ENCODE data around the gene TIMP2.
"Not testable (repeated sequence)": the region's sequence is repeated elsewhere in the genome, so short reads cannot be mapped to it uniquely, and the experiment has no call there.

TIMP2 gene, protein sequence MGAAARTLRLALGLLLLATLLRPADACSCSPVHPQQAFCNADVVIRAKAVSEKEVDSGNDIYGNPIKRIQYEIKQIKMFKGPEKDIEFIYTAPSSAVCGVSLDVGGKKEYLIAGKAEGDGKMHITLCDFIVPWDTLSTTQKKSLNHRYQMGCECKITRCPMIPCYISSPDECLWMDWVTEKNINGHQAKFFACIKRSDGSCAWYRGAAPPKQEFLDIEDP

DNA sequence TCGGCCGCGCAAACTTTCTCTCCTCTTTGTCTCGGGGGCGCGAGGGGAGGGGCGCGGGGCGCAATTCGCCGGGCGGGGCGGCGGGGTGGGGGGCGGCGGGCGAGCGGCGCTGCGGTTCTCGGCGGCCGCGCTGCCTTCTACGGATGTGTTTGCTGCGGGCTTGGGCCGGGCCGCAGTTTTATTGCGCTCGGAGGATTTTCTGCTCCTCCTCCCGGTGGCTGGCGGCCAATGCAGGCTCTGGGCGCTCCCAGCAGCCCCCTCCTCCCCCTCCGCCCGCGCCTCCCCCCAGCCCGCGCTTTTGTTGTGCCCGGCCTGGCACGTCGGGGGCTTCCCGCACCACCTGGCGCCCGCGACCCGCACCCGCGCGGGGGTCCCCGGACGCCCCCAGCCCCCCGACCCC is at the start of gene TIMP2:
Gene TIMP2, minus strand, starts transcription at position 154 of the 400 bp plus-strand sequence. CDS start 299 bp downstream, outside the sequence.
- DNase-seq (ENCODE audit: low read depth in 3 of 3): peak in 2 of 3 experiments; percentile 42 to 46

DNA sequence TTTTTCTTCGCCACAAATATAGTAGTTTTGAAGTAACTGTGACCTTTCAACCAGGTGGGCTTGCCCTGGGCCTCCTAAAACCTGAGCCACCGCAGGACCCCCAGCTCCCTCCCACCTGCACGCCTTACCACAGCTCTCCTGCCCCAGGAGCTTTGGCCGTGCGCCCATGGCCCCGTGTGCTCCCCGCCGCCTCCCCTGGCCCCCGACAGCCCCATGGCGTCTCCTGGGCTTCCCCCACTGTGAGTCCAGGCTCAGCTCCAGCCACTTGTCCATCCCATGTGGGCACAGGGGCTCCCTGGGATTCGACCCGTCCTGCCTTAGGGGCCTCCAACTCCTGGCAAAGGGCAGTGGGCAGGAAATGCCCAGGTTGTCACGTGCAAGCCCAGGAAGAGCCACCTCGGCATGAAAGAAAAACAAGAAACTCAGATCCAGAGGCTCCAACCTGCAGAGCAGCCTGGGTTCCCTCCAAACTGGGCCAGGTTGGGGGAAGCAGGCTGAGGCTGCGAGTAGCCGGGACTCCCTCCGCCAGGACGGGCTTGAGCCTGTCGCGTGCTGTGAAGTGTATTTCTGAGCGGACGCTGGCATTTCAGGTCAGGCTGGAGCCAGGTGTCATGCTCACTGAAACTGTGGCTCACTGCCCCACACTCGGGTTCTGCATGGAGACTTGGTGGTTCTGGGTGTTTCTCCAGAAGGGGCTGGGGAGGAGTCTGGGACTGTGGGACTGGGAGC is 48.8 kb upstream of the TIMP2 start:
- DNase-seq (ENCODE audit: low read depth in 3 of 3): no peak

DNA sequence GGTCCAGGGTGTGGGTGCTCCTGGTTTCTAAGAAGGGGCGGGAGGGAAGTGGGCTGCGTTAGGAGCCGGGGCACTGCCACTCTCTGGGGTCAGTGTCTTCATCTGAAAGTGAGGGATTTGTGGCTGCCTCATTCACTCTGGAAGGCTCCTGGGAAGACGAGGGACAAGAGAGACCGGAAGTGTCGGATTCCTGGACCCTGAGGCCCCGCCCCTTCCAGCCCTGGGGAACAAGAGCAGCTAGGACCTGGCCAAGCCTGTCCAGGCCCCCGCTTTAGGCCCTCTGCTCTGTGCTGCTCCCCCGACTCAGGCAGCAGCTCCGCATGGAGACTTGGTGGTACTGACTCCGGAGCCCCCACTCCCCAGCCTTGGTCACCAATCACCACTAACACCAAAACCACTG is 48.0 kb upstream of the TIMP2 start:
- no peak for DNase-seq (ENCODE audit: low read depth in 3 of 3)

DNA sequence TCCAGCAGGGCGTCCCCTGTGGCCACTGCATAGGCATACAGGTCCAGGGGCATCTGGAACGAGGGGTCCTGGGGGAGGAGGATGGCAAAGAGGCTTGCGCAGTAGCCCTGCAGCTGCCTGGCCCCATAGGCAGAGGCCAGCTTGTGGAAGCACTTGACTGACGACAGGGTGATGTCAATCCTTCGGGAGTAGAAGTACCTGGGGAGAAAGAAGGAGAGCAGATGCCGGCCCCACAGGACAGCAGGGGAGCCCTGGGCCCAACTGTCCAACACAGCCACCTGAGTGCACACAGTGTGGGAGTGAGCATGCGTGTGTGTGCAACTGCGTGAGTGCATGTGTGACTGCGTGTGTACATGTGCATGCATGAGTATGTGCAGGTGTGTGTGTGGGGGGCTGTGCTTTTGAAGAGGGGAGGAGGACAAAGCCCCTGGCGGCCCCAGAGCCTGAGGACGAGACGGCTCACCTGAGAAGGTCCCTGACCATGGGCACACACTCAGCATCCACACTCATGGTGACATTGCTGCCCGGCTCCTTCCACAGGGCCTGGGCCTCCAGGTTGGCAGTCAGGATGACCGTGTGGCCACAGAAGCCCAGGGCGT is 47.4 kb upstream of the TIMP2 start:
- DNase-seq (ENCODE audit: low read depth in 3 of 3): no peak

DNA sequence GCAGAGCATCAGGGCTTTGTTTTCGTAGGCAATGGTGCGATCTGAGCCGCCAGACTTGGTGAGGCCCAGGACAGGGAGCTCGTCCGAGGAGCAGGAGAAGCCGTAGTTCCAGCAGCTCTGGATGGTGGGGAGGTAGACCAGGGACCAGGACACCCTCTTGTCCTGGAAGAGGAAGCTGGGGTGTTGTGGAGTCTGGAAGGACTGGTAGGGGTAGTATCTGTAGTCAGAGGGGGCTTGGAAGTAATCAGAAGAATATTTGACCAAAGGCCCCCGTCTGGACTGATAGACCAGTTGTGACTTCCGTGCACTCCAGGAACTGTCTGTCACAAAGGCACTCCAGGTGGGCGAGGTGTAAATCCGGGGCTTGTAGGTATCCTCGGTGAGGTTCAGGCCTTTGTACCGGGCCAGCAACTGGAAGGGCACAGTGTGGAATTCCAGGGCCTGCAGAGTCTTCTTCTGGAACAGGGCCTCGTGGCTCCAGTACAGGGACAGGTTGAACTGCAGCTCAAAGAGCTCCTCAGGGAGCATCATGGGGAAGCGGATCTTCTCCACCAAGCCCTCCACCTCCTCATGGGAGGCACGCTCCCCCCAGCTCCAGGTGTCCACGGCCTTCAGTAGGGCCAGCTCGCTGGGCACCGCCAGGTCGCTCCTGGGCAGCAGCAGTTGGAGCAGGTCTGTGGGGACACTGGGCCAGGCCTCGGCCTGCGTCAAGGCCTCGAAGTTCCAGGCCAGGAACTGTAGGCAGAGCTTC is 46.7 kb upstream of the TIMP2 start:
- DNase-seq (ENCODE audit: low read depth in 3 of 3): no peak

DNA sequence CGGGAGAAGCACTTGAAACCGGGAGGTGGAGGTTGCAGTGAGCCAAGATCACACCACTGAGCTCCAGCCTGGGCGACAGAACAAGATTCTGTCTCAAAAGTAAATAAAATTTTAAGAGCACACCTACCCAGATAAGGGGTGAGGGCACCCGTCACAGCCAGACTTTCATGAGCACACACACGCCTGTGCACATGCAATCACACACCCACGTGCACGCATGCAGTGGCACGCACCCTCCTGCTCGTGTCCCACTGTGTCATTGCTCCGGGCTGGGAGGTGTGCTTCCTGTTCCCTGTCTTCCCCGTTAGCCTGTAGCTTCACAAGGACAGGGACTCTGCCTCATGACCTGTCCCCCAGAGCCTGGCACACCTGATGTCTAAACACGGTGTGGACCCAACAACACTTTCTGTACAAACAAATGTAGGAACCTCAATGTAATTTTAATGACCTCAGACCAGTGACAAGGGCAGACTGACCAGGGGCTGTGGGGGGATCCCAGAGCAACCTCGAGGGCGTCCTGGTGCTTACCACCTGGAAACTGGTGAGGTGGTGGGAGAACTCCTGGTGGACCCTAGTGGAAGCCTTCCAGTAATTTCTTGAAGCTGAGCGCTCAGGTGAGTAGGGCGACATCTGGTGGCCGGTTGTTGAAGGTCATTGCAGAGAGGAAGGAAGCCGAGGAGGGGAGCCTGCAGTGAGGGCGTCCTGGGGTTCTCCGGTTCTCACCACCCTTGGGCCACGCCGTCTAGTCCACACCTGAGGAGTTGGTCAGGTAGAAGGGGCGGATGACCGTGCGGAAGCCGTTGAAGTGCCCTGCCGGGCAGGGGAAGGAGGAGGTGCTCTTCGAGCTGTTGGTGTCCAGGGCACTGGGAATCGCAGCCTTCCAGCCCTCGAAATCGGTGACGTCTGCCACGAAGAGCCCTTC is 45.9 kb upstream of the TIMP2 start:
- DNase-seq (ENCODE audit: low read depth in 3 of 3): peak; percentile 56 to 64 (median 60)

DNA sequence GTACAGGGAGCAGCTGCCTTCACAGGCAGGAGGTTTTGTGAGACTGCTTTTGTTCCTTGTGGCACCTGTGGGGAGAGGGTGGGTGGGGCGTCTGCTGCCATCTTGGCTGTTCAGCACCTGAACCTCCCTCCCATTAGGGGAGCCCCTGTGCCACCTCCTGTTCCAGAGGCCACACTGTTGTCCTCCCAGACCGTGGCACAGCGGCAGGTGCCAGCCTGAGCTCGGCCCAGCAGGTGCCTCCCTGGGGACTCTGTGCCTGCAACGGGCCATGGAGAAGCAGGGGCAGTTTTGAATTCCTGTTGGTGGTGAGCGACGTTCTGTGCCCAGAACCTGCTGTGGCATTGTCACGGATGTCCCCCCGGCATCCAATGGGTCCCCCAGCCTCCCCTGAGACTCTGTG is 44.7 kb upstream of the TIMP2 start:
- no peak for DNase-seq (ENCODE audit: low read depth in 3 of 3)

DNA sequence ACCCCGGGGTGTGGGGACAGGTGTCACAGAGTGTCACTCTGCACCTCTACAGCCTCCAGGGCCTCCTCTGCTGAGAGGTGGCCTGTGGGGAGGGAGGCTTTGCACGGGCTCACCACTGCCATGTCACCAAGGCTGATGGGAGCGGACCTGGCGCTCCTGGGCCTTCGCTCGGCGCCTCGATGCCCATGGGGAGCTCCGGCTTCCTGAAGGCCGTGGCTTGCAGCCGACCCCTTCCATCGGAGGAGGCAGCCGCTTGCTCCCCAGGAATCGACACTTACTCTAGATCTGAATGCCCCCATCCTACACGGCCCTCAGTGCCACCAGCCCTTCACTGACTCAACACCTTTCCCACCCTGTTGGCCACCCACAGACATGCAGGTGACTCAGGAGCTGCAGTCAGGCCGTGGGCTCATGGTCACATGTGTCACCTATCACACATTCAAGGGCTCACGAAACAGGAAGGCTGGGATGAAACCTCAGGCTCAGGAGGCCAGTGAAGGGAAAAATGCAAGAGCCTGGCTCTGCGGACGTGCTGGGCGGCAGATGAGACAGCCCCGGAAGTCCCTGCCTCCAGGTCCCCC is 42.7 kb upstream of the TIMP2 start:
- DNase-seq (ENCODE audit: low read depth in 3 of 3): no peak

DNA sequence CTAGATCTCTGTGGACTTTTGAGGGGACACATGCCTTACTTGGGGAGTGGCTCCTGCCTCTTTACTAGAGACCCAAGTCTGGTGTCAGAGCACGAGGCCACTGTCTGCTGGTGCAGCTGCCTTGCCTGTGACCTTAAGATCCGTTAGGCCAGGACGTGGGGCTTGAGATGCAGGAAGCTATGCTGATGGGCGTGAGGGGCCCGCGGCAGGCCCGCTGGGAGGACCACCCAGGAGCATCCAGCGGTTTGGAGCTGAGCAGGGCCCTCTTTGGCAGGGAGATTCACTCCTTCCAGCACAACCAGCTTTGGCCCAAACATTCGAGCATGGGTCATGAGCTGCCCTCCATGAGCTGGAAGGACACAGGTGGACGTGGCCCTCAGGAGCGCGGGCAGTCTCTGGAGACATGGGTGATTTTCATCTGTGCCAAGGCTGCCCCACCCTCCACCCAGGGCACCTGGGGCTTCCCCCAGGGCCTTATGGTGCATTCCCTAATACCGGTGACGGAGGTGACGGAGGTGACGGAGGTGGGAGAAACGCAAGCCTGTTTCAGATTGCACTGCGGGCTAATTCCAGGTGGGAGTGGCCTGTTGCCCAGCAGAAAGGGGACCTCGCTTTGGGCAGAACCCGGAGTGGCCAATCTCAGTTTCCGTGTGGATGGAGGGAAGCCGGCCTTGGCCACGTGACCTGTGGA is 41.9 kb upstream of the TIMP2 start:
- no peak for DNase-seq (ENCODE audit: low read depth in 3 of 3)

DNA sequence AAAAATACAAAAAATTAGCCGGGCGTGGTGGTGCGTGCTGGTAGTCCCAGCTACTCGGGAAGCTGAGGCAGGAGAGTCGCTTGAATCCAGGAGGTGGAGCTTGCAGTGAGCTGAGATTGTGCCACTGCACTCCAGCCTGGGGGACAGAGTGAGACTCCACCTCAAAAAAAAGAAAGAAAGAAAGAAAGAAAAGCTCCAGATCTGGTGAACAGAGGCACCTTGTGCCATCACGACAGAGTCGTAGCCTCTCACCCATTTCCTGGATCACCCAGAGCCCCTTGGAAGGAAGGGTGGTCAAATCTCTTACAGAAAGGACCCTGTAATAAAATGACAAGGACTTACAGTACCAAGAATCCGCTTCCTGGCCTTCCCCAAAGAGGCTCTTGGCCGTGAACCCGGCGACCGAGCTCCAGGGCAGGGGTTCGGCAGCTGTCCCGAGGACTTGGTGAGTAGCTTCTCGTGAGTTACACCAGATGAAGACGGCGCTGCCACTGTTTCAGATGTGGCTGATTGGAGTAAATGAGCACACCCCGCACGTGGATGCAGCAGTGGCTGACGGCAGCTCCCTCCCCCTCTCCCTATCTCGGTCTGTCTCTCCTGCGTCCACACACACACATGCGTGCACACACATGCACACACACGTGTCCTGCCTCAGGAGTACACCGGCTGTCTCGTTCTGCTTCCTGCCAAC is 41.1 kb upstream of the TIMP2 start:
- DNase-seq (ENCODE audit: low read depth in 3 of 3): no peak

DNA sequence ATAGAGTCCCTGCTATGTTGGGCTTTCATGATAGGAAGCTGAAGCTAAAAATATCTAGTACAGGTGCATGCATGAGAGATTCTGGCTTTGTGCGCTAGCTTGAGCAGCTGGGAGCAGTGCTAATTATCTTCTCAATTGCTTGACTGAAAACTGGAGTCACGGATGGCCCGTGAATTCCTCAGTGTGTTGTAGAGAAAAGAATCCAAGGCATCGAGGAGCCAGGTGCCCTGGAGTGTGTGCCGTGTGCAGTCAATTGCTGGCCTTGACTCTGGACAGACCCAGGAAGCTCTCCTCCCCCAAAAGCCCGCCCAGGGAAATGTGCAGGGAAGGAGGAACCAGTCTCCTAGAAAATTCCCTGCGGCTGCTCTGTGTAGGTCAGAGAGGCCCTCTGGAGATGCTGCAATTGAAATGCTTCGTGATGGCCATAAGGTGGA is 40.3 kb upstream of the TIMP2 start:
- no peak for DNase-seq (ENCODE audit: low read depth in 3 of 3)

DNA sequence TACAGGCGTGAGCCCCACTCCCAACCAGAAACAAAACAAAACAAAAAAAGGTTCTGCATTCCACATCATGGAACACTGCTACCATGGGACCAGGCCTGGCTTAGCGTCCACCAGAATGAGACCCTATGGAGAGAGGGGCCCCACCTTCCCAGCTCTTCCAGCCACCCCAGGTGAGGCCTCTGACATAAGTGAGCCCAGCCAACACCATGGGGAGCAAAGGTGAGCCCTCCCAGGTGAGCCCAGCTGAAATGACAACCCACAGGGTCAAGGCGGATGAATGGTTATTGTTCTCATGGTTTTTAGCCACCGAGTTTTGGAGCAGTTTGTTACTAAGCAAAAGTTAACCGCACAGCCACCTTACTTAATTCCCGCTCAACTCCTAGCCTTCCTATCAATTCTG is 38.2 kb upstream of the TIMP2 start:
- no peak for DNase-seq (ENCODE audit: low read depth in 3 of 3)

DNA sequence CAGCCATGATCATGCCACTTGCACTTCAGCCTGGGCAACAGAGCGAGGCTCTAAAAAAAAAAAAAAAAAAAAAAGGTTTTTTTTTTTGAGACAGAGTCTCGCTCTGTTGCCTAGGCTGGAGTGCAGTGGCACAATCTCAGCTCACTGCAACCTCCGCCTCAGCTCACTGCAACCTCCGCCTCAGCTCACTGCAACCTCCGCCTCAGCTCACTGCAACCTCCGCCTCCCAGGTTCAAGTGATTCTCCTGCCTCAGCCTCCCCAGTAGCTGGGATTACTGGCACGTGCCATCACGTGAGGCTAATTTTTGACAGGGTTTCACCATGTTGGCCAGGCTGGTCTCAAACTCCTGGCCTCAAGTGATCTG is 37.8 kb upstream of the TIMP2 start:
- DNase-seq (ENCODE audit: low read depth in 3 of 3): not testable (repeated sequence)

DNA sequence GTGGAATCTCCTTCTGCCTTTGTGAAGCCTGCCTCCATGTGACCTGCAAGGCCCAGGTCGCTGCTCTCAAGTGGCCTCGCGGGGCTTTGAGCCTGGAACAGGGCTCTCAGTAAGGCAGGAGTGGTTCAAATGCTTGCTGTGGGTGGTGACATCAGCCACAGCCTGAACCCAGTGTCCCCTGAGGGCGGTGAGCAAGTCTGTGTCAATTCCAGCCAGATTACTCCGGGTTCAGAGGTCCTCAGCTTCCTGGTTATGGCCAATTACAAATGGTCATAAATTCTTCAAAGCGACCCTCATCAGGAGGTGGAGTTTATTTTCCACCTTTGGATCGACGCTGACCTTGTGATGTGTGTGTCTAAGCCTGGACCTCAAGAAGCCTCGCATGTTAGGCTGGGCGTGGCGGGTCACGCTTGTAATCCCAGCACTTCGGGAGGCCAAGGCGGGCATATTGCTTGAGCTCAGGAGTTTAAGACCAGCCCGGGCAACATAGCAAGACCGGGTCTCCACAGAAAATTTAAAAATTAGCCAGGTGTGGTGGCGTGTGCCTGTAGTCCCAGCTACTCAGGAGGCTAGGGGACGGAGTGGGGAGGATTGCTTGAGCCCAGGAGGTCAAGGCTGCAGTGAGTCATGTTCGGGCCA is 37.3 kb upstream of the TIMP2 start:
- no peak for DNase-seq (ENCODE audit: low read depth in 3 of 3)

DNA sequence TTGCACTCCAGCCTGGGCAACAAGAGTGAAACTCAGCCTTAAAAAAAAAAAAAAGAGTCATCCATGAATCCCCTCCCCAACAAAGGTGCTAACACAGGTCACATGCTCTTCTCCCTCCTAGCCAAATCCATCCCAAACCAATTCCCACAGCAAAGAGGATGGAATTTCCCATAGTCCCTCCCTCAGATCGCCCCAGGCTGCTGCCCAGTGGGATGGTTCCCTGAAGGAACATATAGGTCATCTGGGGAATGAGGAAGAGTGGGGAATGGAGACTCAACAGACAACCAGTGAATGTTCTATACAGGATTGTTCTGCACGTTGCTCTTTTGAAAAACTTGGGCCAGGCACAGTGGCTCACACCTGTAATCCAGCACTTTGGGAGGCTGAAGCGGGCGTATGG is 36.4 kb upstream of the TIMP2 start:
- DNase-seq (ENCODE audit: low read depth in 3 of 3): no peak

DNA sequence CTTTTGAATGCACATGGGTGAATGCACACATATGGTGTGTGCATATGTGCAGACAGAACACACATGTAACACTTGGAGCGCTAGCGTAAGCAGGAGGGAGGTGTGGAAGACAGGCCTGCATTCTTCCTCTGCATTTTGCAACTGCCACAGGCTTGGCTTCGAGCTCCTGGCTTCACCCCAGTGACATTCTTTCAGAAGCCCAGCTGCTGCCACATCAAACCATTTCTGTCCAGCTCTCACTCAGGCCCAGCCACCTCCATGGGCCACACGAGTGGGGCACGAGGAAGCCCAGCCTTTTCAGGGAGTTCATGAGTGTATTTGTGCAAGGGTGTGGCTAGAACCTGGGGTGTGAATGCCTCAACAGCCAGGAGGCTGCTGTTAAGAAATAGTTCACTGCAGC is 35.7 kb upstream of the TIMP2 start:
- DNase-seq (ENCODE audit: low read depth in 3 of 3): no peak

DNA sequence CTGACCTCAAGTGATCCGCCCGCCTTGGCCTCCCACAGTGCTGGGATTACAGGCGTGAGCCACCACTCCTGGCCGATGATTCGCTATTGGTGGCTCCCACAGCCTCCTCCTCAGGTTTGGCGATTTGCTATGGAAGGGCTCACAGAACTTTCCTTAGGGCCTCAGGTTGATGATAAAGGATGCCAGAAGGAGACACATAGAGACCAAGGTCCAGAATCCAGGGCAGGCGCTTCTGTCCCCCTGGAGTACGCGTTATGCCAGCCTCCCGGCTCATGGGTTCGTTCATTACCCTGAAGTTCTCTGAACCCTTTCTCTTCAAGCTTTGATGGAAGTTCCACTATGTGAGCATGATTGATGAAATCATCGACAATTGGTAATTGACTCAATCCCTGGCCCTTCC is 34.6 kb upstream of the TIMP2 start:
- no peak for DNase-seq (ENCODE audit: low read depth in 3 of 3)

DNA sequence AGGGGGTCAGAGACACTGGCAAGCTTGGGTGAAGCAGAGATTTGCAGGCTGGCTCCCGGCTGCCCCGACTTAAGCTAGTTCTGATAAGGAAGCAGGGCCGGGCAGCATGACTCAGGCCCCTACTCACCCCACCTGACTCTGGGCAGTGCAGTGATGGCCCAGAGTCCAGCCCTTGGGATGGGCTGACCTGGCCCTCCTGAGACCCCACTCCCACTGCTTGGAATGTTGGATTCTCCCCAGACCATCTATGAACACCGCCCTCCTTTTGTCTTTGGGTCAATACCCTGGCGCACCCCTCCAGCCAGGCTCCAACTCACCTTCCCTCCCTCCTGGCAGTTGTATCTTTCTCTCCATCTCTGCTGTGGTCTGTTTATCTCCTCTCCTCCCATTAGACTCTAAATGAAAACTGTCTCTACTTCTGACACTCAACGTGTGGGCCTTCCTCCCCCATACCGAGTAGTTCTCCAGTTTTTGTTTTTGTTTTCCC is 33.5 kb upstream of the TIMP2 start:
- no peak for DNase-seq (ENCODE audit: low read depth in 3 of 3)

DNA sequence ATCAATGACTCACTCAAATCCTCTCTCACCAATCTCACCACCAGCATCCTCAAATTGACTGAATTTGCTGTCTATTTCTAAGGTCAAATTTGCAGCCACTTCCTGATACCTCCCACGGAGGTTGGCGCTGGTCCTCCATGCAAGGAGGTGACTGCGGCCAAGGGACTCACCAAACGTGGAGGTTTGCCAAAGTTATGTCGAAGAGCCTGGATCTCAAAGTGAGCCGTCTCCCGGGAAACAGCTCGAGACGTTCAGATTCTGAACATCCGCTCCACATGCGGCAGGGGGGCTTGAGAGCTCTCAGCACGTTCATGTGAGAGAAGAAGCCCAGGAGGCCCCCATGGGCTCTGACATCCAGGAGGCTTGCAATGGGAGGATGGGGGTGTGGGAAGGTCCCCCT is 31.9 kb upstream of the TIMP2 start:
- DNase-seq (ENCODE audit: low read depth in 3 of 3): no peak
